SJCRH30 (cell line): ENCODE results near the gene RNF10. TPM values are rescaled to one million over a fixed set of nuclear protein-coding genes. Genes with fewer than 3 reads are reported as not detected.
"Not testable (repeated sequence)": the region's sequence is repeated elsewhere in the genome, so short reads cannot be mapped to it uniquely, and the experiment has no call there.

Experiments used
- DNase-seq, 2 experiments: peaks; one replicate each; pipeline ENCODE4 v3.0.0-alpha.2; 2015 to 2020
- H3K27ac ChIP-seq: fragments of 250-450 bp; sonication (Bioruptor Pico); 2 replicates; pipeline ENCODE4 v1.5.1; 2020; ENCODE audit warnings: mild to moderate bottlenecking, moderate library complexity
- H3K27me3 ChIP-seq: fragments of 250-450 bp; sonication (Bioruptor Pico); 2 replicates; pipeline ENCODE4 v1.5.1; 2020; ENCODE audit warnings: mild to moderate bottlenecking, moderate library complexity
- H3K36me3 ChIP-seq: fragments of 250-450 bp; sonication (Bioruptor Pico); 2 replicates; pipeline ENCODE4 v1.5.1; 2020; ENCODE audit warnings: mild to moderate bottlenecking, moderate library complexity
- H3K4me1 ChIP-seq: fragments of 250-450 bp; sonication (Bioruptor Pico); 2 replicates; pipeline ENCODE4 v1.5.1; 2020; ENCODE audit warnings: mild to moderate bottlenecking, moderate library complexity
- H3K4me3 ChIP-seq: fragments of 250-450 bp; sonication (Bioruptor Pico); 2 replicates; pipeline ENCODE4 v1.5.1; 2020; ENCODE audit warnings: mild to moderate bottlenecking, moderate library complexity
- H3K9me3 ChIP-seq: fragments of 250-450 bp; sonication (Bioruptor Pico); replicated peaks from 2 replicates; pipeline ENCODE4 v1.5.1; 2020; ENCODE audit warnings: mild to moderate bottlenecking, moderate library complexity
- total RNA-seq: library from RNA; depleted of rRNA; stranded (reverse); fragments of >200 nt; shearing (Covaris generic); gene quantifications from 2 replicates; pipeline ENCODE4 v1.2.3, GENCODE V29; 2014; rRNA removed

RNF10 gene
- total RNA-seq, 1 experiment from 2014 or later = 48.5 TPM

DNA sequence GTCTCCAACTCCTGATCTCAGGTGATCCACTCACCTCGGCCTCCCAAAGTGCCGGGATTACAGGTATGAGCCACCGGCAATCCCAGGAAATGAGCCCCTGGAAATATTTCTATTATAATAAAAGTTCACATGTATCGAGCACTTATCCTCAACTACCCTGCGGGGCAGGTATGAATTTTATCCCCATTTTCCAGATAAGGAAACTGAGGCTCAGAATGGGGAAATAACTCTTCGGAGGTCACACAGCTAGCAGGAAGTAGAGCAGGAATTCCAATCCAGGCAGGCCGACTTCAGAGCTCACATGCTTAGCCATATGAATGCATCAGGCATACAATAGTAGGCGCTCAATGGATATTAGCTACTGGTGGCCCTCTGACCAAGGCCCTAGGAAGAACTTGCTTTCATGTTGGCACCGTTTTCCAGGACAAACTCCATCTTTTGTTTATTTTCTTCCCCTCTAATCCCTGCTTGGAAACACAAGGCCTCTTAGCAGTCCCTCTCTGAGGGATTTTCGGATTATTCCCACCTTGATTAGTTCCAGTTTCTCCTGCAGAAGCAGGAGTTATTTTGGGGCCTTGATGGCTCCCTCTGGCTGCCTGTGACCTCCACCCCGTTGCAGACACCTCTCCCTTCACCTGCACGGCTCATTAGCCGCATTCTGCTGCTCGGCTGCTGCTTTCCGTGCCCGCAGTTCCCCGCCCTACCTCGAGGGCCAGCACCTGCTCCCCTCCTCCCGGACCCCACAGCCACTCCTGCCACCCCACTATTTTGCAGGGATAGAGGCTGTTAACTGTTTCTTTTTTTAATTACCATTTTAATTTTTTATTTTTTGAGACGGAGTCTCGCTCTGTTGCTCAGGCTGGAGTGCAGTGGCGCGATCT, 65.8 kb downstream of the RNF10 start:
- no peaks in the 10 kb centered on the region for H3K9me3 ChIP-seq
- DNase-seq = no peak
- no peak overlapping the region for H3K27ac ChIP-seq
- H3K4me1 ChIP-seq = no peaks in the 10 kb centered on the region
- H3K36me3 ChIP-seq = no peaks in the 10 kb centered on the region
- no peak overlapping the region for H3K4me3 ChIP-seq
- peaks cover 25% of the 10 kb centered on the region for H3K27me3 ChIP-seq

- DNase-seq, H3K4me3 ChIP-seq, H3K36me3 ChIP-seq, H3K27ac ChIP-seq, H3K9me3 ChIP-seq, H3K4me1 ChIP-seq: not testable (repeated sequence)
- peaks cover 25% of the 10 kb centered on the region for H3K27me3 ChIP-seq
Observed at GRCh38 chr12:120602416-120602815, 68.3 kb downstream of the RNF10 start.

DNA sequence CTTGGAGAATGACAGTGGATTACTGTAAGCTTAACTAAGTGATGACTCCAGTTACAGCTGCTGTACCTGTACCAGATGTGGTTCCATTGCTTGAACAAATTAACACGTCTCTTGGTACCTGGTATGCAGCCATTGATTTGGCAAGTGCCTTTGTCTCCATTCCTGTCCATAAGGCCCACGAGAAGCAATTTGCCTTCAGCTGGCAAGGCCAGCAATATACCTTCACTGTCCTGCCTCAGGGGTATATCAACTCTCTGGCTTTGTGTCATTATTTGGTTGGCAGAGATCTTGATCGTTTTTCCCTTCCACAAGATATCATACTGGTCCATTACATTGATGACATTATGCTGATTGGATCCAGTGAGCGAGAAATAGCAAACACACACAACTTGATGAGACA, 76.4 kb downstream of the RNF10 start:
- Histone ChIP-seq H3K9me3 (no peaks in the 10 kb centered on the region), H3K27ac (no peak overlapping the region), H3K36me3 (no peaks in the 10 kb centered on the region), H3K4me1 (no peaks in the 10 kb centered on the region), H3K27me3 (no peaks in the 10 kb centered on the region), H3K4me3 (no peak overlapping the region)
- no peak for DNase-seq

GRCh38 chr12:120611534-120611933, 77.4 kb downstream of the RNF10 start:
- H3K27me3 ChIP-seq, DNase-seq, H3K4me3 ChIP-seq, H3K27ac ChIP-seq, H3K4me1 ChIP-seq, H3K9me3 ChIP-seq, H3K36me3 ChIP-seq: not testable (repeated sequence)

DNA sequence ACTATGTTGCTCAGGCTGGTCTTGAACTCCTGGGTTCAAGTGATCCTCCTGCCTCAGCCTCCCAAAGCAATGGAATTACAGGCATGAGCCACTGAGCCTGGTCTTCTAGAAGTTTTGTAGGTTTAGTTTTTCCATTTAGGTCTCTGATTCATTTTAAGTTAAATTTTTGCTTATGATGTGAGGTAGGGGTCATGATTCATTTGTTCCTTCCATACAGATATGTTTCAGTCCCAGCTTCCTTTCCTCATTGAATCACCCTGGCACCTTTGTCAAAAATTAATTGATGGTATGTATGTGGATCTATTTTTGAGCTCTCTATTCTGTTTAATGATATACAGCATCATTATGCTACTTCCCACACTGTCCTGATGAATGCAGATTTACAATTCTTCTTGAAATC, 80.7 kb downstream of the RNF10 start:
- H3K9me3 ChIP-seq = no peaks in the 10 kb centered on the region
- no peak overlapping the region for H3K4me3 ChIP-seq
- H3K4me1 ChIP-seq = no peaks in the 10 kb centered on the region
- no peaks in the 10 kb centered on the region for H3K27me3 ChIP-seq
- no peak overlapping the region for H3K27ac ChIP-seq
- no peaks in the 10 kb centered on the region for H3K36me3 ChIP-seq
- no peak for DNase-seq

DNA sequence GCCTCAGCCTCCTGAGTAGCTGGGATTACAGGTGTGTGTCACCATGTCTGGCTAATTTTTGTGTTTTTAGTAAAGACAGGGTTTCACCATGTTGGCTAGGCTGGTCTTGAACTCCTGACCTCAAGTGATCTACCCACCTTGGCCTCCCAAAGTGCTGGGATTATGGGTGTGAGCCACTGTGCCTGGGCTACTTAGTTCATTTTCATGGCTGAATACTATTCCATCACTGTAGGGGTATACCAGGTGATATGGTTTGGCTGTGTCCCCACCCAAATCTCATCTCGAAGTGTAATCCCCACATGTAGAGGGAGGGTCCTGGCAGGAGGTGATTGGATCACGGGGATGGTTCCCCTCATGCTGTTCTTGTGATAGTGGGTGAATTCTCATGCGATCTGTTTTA, 83.0 kb downstream of the RNF10 start:
- not testable (repeated sequence) for H3K4me1 ChIP-seq, H3K27ac ChIP-seq, H3K9me3 ChIP-seq, H3K27me3 ChIP-seq, H3K4me3 ChIP-seq, H3K36me3 ChIP-seq, DNase-seq

DNA sequence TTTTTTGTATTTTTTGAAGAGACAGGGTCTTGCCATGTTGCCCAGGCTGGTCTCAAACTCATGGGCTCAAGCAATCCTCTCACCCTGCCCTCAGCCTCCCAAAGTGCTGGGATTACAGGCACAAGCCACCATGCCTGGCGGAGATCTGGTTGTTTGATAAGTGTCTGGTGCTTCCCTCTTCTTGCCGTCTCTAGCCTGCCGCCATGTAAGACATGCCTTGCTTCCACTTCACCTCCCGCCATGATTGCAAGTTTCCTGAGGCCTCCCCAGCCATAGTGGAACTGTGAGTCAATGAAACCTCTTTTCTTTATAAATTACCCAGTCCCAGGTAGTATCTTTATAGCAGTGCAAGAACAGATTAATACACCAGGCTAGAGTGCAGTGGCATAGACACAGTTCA, 83.6 kb downstream of the RNF10 start:
- H3K27ac ChIP-seq, H3K36me3 ChIP-seq, H3K27me3 ChIP-seq, H3K9me3 ChIP-seq, H3K4me3 ChIP-seq, DNase-seq, H3K4me1 ChIP-seq: not testable (repeated sequence)

GRCh38 chr12:120618954-120619615, 84.9 kb downstream of the RNF10 start:
- H3K4me3 ChIP-seq = no peak overlapping the region
- H3K9me3 ChIP-seq = no peaks in the 10 kb centered on the region
- no peaks in the 10 kb centered on the region for H3K36me3 ChIP-seq
- H3K27me3 ChIP-seq = no peaks in the 10 kb centered on the region
- H3K27ac ChIP-seq = no peak overlapping the region
- no peaks in the 10 kb centered on the region for H3K4me1 ChIP-seq
- DNase-seq = no peak

DNA sequence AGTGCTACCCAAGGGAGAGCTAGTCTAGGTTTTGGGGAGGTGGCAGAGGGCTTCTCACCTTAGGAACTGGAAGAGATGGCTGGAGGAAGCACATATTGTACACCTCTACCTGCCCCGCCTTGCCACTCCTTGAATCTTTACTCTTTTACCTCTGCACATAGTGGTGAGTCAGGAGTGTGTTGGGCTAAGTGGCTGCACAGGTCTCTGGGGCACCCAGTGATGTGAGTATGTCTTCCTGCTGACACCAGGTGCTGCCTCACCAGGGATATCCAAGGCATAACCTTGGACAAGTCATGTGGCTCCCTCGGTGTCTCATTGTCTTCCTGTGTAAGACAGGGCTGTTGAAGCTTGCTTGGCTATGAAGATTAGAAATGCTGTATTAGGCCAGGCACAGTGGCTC, 86.5 kb downstream of the RNF10 start:
- no peak overlapping the region for H3K4me3 ChIP-seq
- no peak overlapping the region for H3K27ac ChIP-seq
- DNase-seq = no peak
- H3K27me3 ChIP-seq = no peaks in the 10 kb centered on the region
- no peaks in the 10 kb centered on the region for H3K36me3 ChIP-seq
- H3K4me1 ChIP-seq = no peaks in the 10 kb centered on the region
- no peaks in the 10 kb centered on the region for H3K9me3 ChIP-seq

GRCh38 chr12:120625557-120626419, 91.6 kb downstream of the RNF10 start:
- H3K27me3 ChIP-seq = no peaks in the 10 kb centered on the region; the same call in 1 of the 2 replicates

More at GRCh38 chr12:120625557-120626419, 91.6 kb downstream of the RNF10 start:
- H3K9me3 ChIP-seq = no peaks in the 10 kb centered on the region
- no peaks in the 10 kb centered on the region for H3K4me1 ChIP-seq
- H3K4me3 ChIP-seq = no peak overlapping the region
- H3K36me3 ChIP-seq = no peaks in the 10 kb centered on the region
- no peak overlapping the region for H3K27ac ChIP-seq
- no peak for DNase-seq

Other genes with a start within 250 kb of the RNF10 start
- gene RNU4-2, start 242.5 kb upstream of the RNF10 start, total RNA-seq = under 0.01 TPM in 1 of 2 replicates, not detected in the other
- gene RNU4-1, start 241.1 kb upstream of the RNF10 start, total RNA-seq = under 0.01 TPM in 2 replicates
- 4.0 and 5.5 TPM in 2 replicates for gene SIRT4, start 232.0 kb upstream of the RNF10 start, total RNA-seq
- gene PLA2G1B, start 206.6 kb upstream of the RNF10 start, total RNA-seq = not detected in 2 replicates
- gene MSI1, start 165.2 kb upstream of the RNF10 start, total RNA-seq = 4.8 and 5.4 TPM in 2 replicates
- 423 and 488 TPM in 2 replicates for gene COX6A1, start 96.2 kb upstream of the RNF10 start, total RNA-seq
- gene TRIAP1, start 88.0 kb upstream of the RNF10 start, total RNA-seq = 43.4 and 45.5 TPM in 2 replicates
- 29.8 and 31.4 TPM in 2 replicates for gene GATC, start 87.9 kb upstream of the RNF10 start, total RNA-seq
- gene SRSF9, start 64.6 kb upstream of the RNF10 start, total RNA-seq = 120 and 136 TPM in 2 replicates
- 446 and 452 TPM in 2 replicates for gene DYNLL1, start 38.2 kb upstream of the RNF10 start, total RNA-seq
- gene COQ5, start 5.2 kb upstream of the RNF10 start, total RNA-seq = 30.3 and 34.2 TPM in 2 replicates
- 40.4 and 41.6 TPM in 2 replicates for gene POP5, start 47.0 kb downstream of the RNF10 start, total RNA-seq
- gene CABP1, start 106.3 kb downstream of the RNF10 start, total RNA-seq = 1.7 and 2.7 TPM in 2 replicates
- gene MLEC, start 152.8 kb downstream of the RNF10 start, total RNA-seq = 77.7 and 83.1 TPM in 2 replicates
- 16.9 and 20.2 TPM in 2 replicates for gene UNC119B, start 176.1 kb downstream of the RNF10 start, total RNA-seq
- gene ACADS, start 191.5 kb downstream of the RNF10 start, total RNA-seq = 1.1 and 1.3 TPM in 2 replicates